Measurements from ENCODE around the gene SUGP1.

DNA sequence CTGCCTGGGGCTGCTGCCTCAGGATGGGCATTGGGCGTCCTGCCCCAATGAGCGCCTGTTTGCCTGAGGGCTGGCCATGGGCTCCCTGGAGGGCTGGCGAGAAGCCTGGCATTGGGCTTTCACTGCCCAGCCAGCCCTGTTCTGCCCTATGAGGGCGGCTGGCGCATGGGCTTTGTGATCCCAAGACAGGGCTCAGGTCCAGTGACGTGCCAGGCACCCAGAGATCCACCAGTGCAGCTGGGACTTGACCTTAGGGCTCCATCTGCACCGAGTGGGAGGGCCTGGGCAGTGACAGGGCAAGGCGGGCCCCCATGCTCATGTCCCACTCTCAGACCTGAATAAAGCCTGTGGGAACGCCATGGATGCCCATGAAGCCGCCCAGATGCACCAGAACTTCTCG is 34.6 kb upstream of the SUGP1 start:
- TF ChIP-seq POLR2A (IDR thresholded peaks at IDR 0.05; ENCODE audit: low read depth, low read length) (no peak), POLR2AphosphoS5 (IDR thresholded peaks at IDR 0.05; ENCODE audit: low read depth, low read length) (no peak), TAF1 (IDR thresholded peaks at IDR 0.05; ENCODE audit: borderline replicate concordance, low read depth, low read length) (no peak)
